ENCODE data around the gene ASXL1.

DNA sequence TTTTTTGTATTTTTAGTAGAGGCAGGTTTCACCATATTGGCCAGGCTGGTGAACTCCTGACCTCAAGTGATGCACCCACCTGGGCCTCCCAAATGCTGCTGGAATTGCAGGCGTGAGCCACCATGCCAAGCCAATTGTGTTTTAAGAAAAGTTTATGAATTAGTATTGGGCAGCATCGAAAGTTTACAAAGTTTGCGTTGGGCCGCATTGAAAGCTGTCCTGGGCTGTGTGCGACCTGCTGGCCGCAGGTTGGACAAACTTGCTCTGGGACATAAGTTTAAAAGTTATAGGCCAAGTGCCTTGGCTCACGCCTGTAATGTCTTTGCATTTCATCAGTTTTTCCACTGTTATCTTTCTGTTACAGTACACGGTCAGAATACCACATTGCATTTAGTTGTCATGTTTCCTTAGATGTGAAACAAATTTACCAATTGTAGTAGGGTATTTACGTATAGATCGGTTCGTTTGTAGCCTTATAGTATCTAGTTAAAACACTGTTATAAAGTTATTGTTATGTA, 39.5 kb downstream of the ASXL1 start:
- no peak for TF ChIP-seq YY1 (IDR thresholded peaks at IDR 0.05; ENCODE audit: extremely low read depth, insufficient replicate concordance, low read depth, low read length)
- TF ChIP-seq CTCF (IDR thresholded peaks at IDR 0.05 in 2 of 3, conservative IDR thresholded peaks at IDR 0.05 in 1 of 3; ENCODE audit: borderline replicate concordance in 1 of 3, insufficient read depth in 1 of 3, low read depth in 2 of 3, low read length in 2 of 3) = no peak
- TF ChIP-seq POLR2A (IDR thresholded peaks at IDR 0.05; ENCODE audit: borderline replicate concordance, extremely low read depth, insufficient read depth, insufficient read length) = no peak
- no peak for TF ChIP-seq EZH2 (IDR thresholded peaks at IDR 0.05)
- no peak for TF ChIP-seq EZH2phosphoT487 (IDR thresholded peaks at IDR 0.05; ENCODE audit: borderline replicate concordance)
- TF ChIP-seq, protein P1, sequence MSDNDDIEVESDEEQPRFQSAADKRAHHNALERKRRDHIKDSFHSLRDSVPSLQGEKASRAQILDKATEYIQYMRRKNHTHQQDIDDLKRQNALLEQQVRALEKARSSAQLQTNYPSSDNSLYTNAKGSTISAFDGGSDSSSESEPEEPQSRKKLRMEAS (IDR thresholded peaks at IDR 0.05) = no peak
- no peak for TF ChIP-seq ZFX (IDR thresholded peaks at IDR 0.05)
- TF ChIP-seq JUND (IDR thresholded peaks at IDR 0.05) = no peak
